HG03565 (cell line): ENCODE results near the gene XKR3.
"Not testable (repeated sequence)": the region's sequence is repeated elsewhere in the genome, so short reads cannot be mapped to it uniquely, and the experiment has no call there.

Experiments
- ATAC-seq: cut with Tn5 transposase; IDR thresholded peaks from one replicate; pipeline ENCODE4 v1.9.1; 2021; ENCODE audit warnings: mild to moderate bottlenecking, moderate library complexity; ENCODE audit not compliant: unreplicated experiment

Gene XKR3

GRCh38 chr22:16824716-16825687, at the start of gene XKR3:
XKR3 (minus strand) TSS chr22:16825411; CDS start chr22:16808073, 17,338 bp downstream.
- ATAC-seq: peak; percentile 80

GRCh38 chr22:16869640-16870039, 44.4 kb upstream of the XKR3 start:
- not testable (repeated sequence) for ATAC-seq

- ATAC-seq: no peak
Observed at GRCh38 chr22:16866167-16866566, 41.0 kb upstream of the XKR3 start.

GRCh38 chr22:16856851-16857250, 31.6 kb upstream of the XKR3 start:
- not testable (repeated sequence) for ATAC-seq

GRCh38 chr22:16854631-16855030, 29.4 kb upstream of the XKR3 start:
- no peak for ATAC-seq

GRCh38 chr22:16851268-16851996, 26.2 kb upstream of the XKR3 start:
- not testable (repeated sequence) for ATAC-seq

- ATAC-seq: no peak
Observed at GRCh38 chr22:16847271-16847670, 22.1 kb upstream of the XKR3 start.

- no peak for ATAC-seq
Observed at GRCh38 chr22:16845881-16846280, 20.7 kb upstream of the XKR3 start.

- no peak for ATAC-seq
Observed at GRCh38 chr22:16845465-16845864, 20.3 kb upstream of the XKR3 start.

GRCh38 chr22:16844529-16844928, 19.3 kb upstream of the XKR3 start:
- ATAC-seq: no peak

- no peak for ATAC-seq
Observed at GRCh38 chr22:16838073-16838472, 12.9 kb upstream of the XKR3 start.

- ATAC-seq: no peak
Observed at GRCh38 chr22:16834971-16835370, 9.8 kb upstream of the XKR3 start.

GRCh38 chr22:16831257-16831656, 6.0 kb upstream of the XKR3 start:
- no peak for ATAC-seq

GRCh38 chr22:16829985-16830384, 4.8 kb upstream of the XKR3 start:
- no peak for ATAC-seq

GRCh38 chr22:16828876-16829275, 3.7 kb upstream of the XKR3 start:
- ATAC-seq: no peak

GRCh38 chr22:16827506-16827905, 2.3 kb upstream of the XKR3 start:
- ATAC-seq: no peak

- ATAC-seq: no peak
Observed at GRCh38 chr22:16819249-16819648, 6.0 kb downstream of the XKR3 start.

GRCh38 chr22:16818538-16818937, 6.7 kb downstream of the XKR3 start:
- no peak for ATAC-seq

- ATAC-seq: no peak
Observed at GRCh38 chr22:16815073-16815472, 10.1 kb downstream of the XKR3 start.

GRCh38 chr22:16810188-16810802, 14.9 kb downstream of the XKR3 start:
- ATAC-seq: no peak

- no peak for ATAC-seq
Observed at GRCh38 chr22:16808744-16809143, 16.5 kb downstream of the XKR3 start.
